Astrocyte (in vitro differentiated cells and primary cell): Measurements from ENCODE around the gene PRMT9. TPM values are rescaled to one million over a fixed set of nuclear protein-coding genes. Genes with fewer than 3 reads are reported as not detected.

Experiments used
- DNase-seq: peaks from one replicate; pipeline ENCODE4 v3.0.0-alpha.2; 2010; ENCODE audit warnings: low read depth
- FAIRE-seq: peaks from 2 replicates; lab custom pipeline; 2011; peaks lifted over from hg19 to GRCh38; lab: Jason Lieb, UNC
- H2AFZ ChIP-seq: 2 replicates; pipeline ENCODE4 v1.6.0; 2012; ENCODE audit warnings: low read depth, low read length, inconsistent platforms
- H3K27ac ChIP-seq: 2 replicates; pipeline ENCODE4 v1.5.1; 2011; ENCODE audit warnings: low read depth, low read length, inconsistent platforms
- H3K27me3 ChIP-seq: 2 replicates; pipeline ENCODE4 v1.6.0; 2011; ENCODE audit warnings: low read length, inconsistent platforms; ENCODE audit not compliant: insufficient read depth
- H3K36me3 ChIP-seq: 2 replicates; pipeline ENCODE4 v1.5.1; 2011; ENCODE audit warnings: low read length, inconsistent platforms; ENCODE audit not compliant: insufficient read depth
- H3K4me1 ChIP-seq: 2 replicates; pipeline ENCODE4 v1.5.1; 2011; ENCODE audit warnings: low read length, inconsistent platforms; ENCODE audit not compliant: insufficient read depth
- H3K4me2 ChIP-seq: 2 replicates; pipeline ENCODE4 v1.6.0; 2012; ENCODE audit warnings: low read length, inconsistent platforms
- H3K4me3 ChIP-seq: 2 replicates; pipeline ENCODE4 v1.5.1; 2011; ENCODE audit warnings: low read depth, mild to moderate bottlenecking, low read length, inconsistent platforms; ENCODE audit not compliant: insufficient read depth
- H3K79me2 ChIP-seq: 2 replicates; pipeline ENCODE4 v1.6.0; 2012; ENCODE audit warnings: mild to moderate bottlenecking, low read length, inconsistent platforms; ENCODE audit not compliant: insufficient read depth
- H3K9ac ChIP-seq: 2 replicates; pipeline ENCODE4 v1.6.0; 2012; ENCODE audit warnings: mild to moderate bottlenecking, low read length, inconsistent platforms
- H3K9me3 ChIP-seq: 2 replicates; pipeline ENCODE4 v1.5.1; 2012; ENCODE audit warnings: low read depth, mild to moderate bottlenecking, low read length, inconsistent platforms; ENCODE audit not compliant: insufficient read depth
- H4K20me1 ChIP-seq: 2 replicates; pipeline ENCODE4 v1.6.0; 2012; ENCODE audit warnings: low read length, inconsistent platforms; ENCODE audit not compliant: insufficient read depth
- H3K27ac Mint-ChIP-seq: one replicate; pipeline ENCODE4 v1.8.0; 2021; ENCODE audit warnings: mild to moderate bottlenecking, mixed read lengths; ENCODE audit not compliant: unreplicated experiment
- H3K27me3 Mint-ChIP-seq: one replicate; pipeline ENCODE4 v1.8.0; 2021; ENCODE audit warnings: low read depth, mixed read lengths; ENCODE audit not compliant: unreplicated experiment
- H3K36me3 Mint-ChIP-seq: one replicate; pipeline ENCODE4 v1.8.0; 2021; ENCODE audit warnings: low read depth, mixed read lengths; ENCODE audit not compliant: unreplicated experiment
- H3K4me1 Mint-ChIP-seq: one replicate; pipeline ENCODE4 v1.8.0; 2021; ENCODE audit warnings: low read depth, mixed read lengths; ENCODE audit not compliant: unreplicated experiment
- H3K4me3 Mint-ChIP-seq: one replicate; pipeline ENCODE4 v1.8.0; 2021; ENCODE audit warnings: mild to moderate bottlenecking, moderate library complexity, mixed read lengths; ENCODE audit not compliant: unreplicated experiment
- H3K9me3 Mint-ChIP-seq: one replicate; pipeline ENCODE4 v1.8.0; 2021; ENCODE audit warnings: mild to moderate bottlenecking, mixed read lengths; ENCODE audit not compliant: unreplicated experiment
- EZH2 ChIP-seq: IDR thresholded peaks from 2 replicates; pipeline ENCODE4 v1.6.1; 2012; ENCODE audit warnings: mild to moderate bottlenecking, low read length, inconsistent platforms; ENCODE audit not compliant: insufficient read depth
- total RNA-seq: library from RNA; stranded (reverse); gene quantifications from 2 replicates; pipeline ENCODE4 v1.2.1, GENCODE V29; 2021
- TF ChIP-seq, protein P1 (sequence below): IDR thresholded peaks from 2 replicates; pipeline ENCODE4 v1.5.1; 2011; ENCODE audit warnings: low read depth, mild to moderate bottlenecking, inconsistent platforms, low read length, moderate library complexity; ENCODE audit not compliant: insufficient read depth

PRMT9 gene
- total RNA-seq, 1 donor from 2014 or later, result 8.4 TPM

DNA sequence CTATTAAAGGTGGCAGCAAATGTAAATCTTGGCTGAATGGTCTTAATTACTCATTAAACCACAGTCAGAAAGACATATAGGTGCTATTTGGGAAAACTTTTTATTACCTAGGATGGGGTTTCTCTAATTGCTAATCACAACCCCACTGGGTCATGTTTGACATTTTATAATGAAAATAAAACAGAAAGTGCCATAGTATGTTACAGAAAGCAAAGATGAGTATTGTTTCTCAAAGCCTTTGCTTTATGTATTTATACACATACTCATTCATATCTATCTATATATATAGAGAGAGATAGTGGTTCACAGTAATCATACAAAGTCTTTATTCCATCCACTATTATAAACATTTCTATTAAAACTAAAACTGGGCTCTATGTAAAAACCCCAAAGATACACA is 48.6 kb downstream of the PRMT9 start:
- Histone ChIP-seq H3K4me1 (no peaks in the 10 kb centered on the region), H3K4me3 (no peak overlapping the region), H3K27me3 (no peaks in the 10 kb centered on the region), H3K36me3 (peaks cover 33% of the 10 kb centered on the region), H3K9ac (no peak overlapping the region), H4K20me1 (no peaks in the 10 kb centered on the region), H3K27ac (no peak overlapping the region), H3K4me2 (no peak overlapping the region), H3K79me2 (no peaks in the 10 kb centered on the region), H3K9me3 (no peaks in the 10 kb centered on the region), H2AFZ (no peak overlapping the region)
- Mint-ChIP-seq H3K4me1 (peaks cover 5% of the 10 kb centered on the region), H3K27me3 (no peaks in the 10 kb centered on the region), H3K4me3 (no peak overlapping the region), H3K9me3 (no peaks in the 10 kb centered on the region), H3K27ac (no peak overlapping the region), H3K36me3 (peaks cover 23% of the 10 kb centered on the region)
- TF ChIP-seq, protein P1, sequence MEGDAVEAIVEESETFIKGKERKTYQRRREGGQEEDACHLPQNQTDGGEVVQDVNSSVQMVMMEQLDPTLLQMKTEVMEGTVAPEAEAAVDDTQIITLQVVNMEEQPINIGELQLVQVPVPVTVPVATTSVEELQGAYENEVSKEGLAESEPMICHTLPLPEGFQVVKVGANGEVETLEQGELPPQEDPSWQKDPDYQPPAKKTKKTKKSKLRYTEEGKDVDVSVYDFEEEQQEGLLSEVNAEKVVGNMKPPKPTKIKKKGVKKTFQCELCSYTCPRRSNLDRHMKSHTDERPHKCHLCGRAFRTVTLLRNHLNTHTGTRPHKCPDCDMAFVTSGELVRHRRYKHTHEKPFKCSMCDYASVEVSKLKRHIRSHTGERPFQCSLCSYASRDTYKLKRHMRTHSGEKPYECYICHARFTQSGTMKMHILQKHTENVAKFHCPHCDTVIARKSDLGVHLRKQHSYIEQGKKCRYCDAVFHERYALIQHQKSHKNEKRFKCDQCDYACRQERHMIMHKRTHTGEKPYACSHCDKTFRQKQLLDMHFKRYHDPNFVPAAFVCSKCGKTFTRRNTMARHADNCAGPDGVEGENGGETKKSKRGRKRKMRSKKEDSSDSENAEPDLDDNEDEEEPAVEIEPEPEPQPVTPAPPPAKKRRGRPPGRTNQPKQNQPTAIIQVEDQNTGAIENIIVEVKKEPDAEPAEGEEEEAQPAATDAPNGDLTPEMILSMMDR, result no peak
- no peak for TF ChIP-seq EZH2
- FAIRE-seq (no peak), DNase-seq (no peak)

DNA sequence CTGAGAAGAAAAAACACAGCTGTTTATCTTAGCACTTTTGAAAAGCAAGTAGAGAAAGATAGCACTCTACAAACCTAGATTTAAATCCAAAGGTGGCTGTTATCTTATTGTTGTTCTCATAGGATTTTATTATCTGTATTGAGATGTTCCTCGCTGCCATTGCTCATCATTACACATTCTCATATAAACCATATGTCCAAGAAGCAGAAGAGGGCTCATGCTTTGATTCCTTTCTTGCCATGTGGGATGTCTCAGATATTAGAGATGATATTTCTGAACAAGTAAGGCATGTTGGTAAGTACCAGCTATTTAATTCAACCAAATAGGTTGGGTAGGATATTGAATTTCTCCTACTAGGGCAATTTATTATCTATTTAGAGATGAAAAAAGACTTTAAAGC is 50.3 kb downstream of the PRMT9 start:
- no peak for DNase-seq
- Mint-ChIP-seq H3K27me3 (no peaks in the 10 kb centered on the region), H3K4me1 (no peaks in the 10 kb centered on the region), H3K4me3 (no peak overlapping the region), H3K36me3 (peaks cover 21% of the 10 kb centered on the region), H3K9me3 (no peaks in the 10 kb centered on the region), H3K27ac (no peak overlapping the region)
- H4K20me1 ChIP-seq, result no peaks in the 10 kb centered on the region
- H3K27me3 ChIP-seq, result no peaks in the 10 kb centered on the region
- FAIRE-seq, result no peak
- no peaks in the 10 kb centered on the region for H3K9me3 ChIP-seq
- TF ChIP-seq, protein P1, result no peak
- no peak for TF ChIP-seq EZH2
- H3K79me2 ChIP-seq, result no peaks in the 10 kb centered on the region
- H3K4me1 ChIP-seq, result no peaks in the 10 kb centered on the region
- H3K9ac ChIP-seq, result no peak overlapping the region
- H3K4me3 ChIP-seq, result no peak overlapping the region
- peaks cover 39% of the 10 kb centered on the region for H3K36me3 ChIP-seq
- no peak overlapping the region for H3K4me2 ChIP-seq
- no peak overlapping the region for H2AFZ ChIP-seq
- no peak overlapping the region for H3K27ac ChIP-seq

DNA sequence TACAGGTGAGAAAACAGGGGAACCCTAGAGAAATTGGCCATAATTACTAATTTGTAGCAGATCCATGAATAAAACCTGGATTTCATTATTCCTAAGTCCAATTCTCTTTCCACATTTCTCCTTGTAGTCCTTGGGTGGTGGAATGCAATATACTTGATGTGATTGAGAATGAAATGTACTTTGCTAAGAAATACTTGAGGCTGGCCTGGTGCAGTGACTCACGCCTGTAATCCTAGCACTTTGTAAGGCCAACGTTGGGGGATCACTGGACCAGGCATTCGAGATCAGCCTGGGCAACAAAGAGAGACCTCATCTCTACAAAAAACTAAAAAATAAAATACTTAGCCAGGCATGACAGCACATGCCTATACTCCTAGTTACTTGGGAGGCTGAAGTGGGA is 50.9 kb downstream of the PRMT9 start:
- Mint-ChIP-seq H3K4me1 (no peaks in the 10 kb centered on the region), H3K4me3 (no peak overlapping the region), H3K9me3 (no peaks in the 10 kb centered on the region), H3K27ac (peak overlapping the region; percentile 60), H3K27me3 (no peaks in the 10 kb centered on the region), H3K36me3 (peaks cover 21% of the 10 kb centered on the region)
- H3K79me2 ChIP-seq, result no peaks in the 10 kb centered on the region
- H3K27ac ChIP-seq, result no peak overlapping the region
- TF ChIP-seq, protein P1, result no peak
- no peak for TF ChIP-seq EZH2
- H3K4me3 ChIP-seq, result no peak overlapping the region
- H4K20me1 ChIP-seq, result no peaks in the 10 kb centered on the region
- H2AFZ ChIP-seq, result no peak overlapping the region
- DNase-seq (peak; percentile 37), FAIRE-seq (no peak)
- no peaks in the 10 kb centered on the region for H3K27me3 ChIP-seq
- no peaks in the 10 kb centered on the region for H3K9me3 ChIP-seq
- no peaks in the 10 kb centered on the region for H3K4me1 ChIP-seq
- H3K9ac ChIP-seq, result no peak overlapping the region
- peaks cover 39% of the 10 kb centered on the region for H3K36me3 ChIP-seq
- no peak overlapping the region for H3K4me2 ChIP-seq
